GM19025 (cell line): Measurements from ENCODE around the gene DTYMK.

Source experiments
- ATAC-seq: cut with Tn5 transposase; IDR thresholded peaks from one replicate; pipeline ENCODE4 v1.9.1; 2021; ENCODE audit warnings: mild to moderate bottlenecking, low read depth, moderate library complexity; ENCODE audit not compliant: unreplicated experiment

Gene DTYMK

GRCh38 chr2:241652722-241653121 lies 33.9 kb downstream of the DTYMK start:
- no peak for ATAC-seq

- ATAC-seq: no peak
These were observed 34.5 kb downstream of the DTYMK start for GRCh38 chr2:241652142-241652541.

GRCh38 chr2:241649927-241650326 lies 36.7 kb downstream of the DTYMK start:
- ATAC-seq: no peak

- ATAC-seq: no peak
These were observed 37.2 kb downstream of the DTYMK start for GRCh38 chr2:241649404-241649803.

GRCh38 chr2:241648453-241648852 lies 38.2 kb downstream of the DTYMK start:
- ATAC-seq: no peak

GRCh38 chr2:241645915-241646645 lies 40.5 kb downstream of the DTYMK start:
- ATAC-seq: no peak

GRCh38 chr2:241645056-241645914 lies 41.3 kb downstream of the DTYMK start:
- ATAC-seq: no peak

GRCh38 chr2:241641631-241642030 lies 45.0 kb downstream of the DTYMK start:
- no peak for ATAC-seq

GRCh38 chr2:241640165-241640795 lies 46.3 kb downstream of the DTYMK start:
- ATAC-seq: no peak

- no peak for ATAC-seq
These were observed 47.2 kb downstream of the DTYMK start for GRCh38 chr2:241639385-241639784.

GRCh38 chr2:241638940-241639339 lies 47.7 kb downstream of the DTYMK start:
- no peak for ATAC-seq

GRCh38 chr2:241637795-241638660 lies 48.6 kb downstream of the DTYMK start:
- ATAC-seq: peak; percentile 3

- peak; percentile 58 for ATAC-seq
These were observed 49.4 kb downstream of the DTYMK start, which contains the start of the genes ATG4B and THAP4 for GRCh38 chr2:241637018-241637794. TSS of gene ATG4B (plus strand) at chr2:241637693. CDS start at chr2:241637715, 22 bp downstream. TSS of gene THAP4 (minus strand) at chr2:241637158. CDS start at chr2:241637017, 141 bp downstream.

GRCh38 chr2:241636182-241637017 lies 50.2 kb downstream of the DTYMK start:
- ATAC-seq: peak; percentile 32

- no peak for ATAC-seq
These were observed 50.9 kb downstream of the DTYMK start for GRCh38 chr2:241635756-241636155.

- no peak for ATAC-seq
These were observed 53.1 kb downstream of the DTYMK start for GRCh38 chr2:241633561-241633960.

GRCh38 chr2:241632478-241633325 lies 53.9 kb downstream of the DTYMK start:
- ATAC-seq: no peak
